Right lobe of liver (tissue), 6 donors: ENCODE results near the gene CYTH1. TPM values are rescaled to one million over a fixed set of nuclear protein-coding genes. Genes with fewer than 3 reads are reported as not detected.

Source experiments
- ATAC-seq, 4 donors: fragments of 200-7000 bp; cut with Tn5 transposase; one replicate each; pipeline ENCODE4 v1.9.1; 2020; ENCODE audit warnings: mild to moderate bottlenecking in 4 of 4, moderate library complexity in 4 of 4
- DNase-seq, 3 donors: peaks; one replicate each; pipeline ENCODE4 v3.0.0-alpha.2; 2020
- H3K27ac ChIP-seq, 3 donors: fragments of 200-600 bp; one replicate each; pipeline ENCODE4 v1.8.0; 2022
- H3K27me3 ChIP-seq, 2 donors: fragments of 200-600 bp; one replicate each; pipeline ENCODE4 v1.8.0; 2022
- H3K36me3 ChIP-seq, 4 donors: fragments of 200-600 bp; sonication (generic) in 1 of 4; one replicate each; pipeline versions ENCODE4 v1.5.1 to v1.8.0; 2017 to 2022; ENCODE audit warnings: control low read depth in 1 of 4
- H3K4me1 ChIP-seq, 4 donors: fragments of 200-600 bp; sonication (generic) in 1 of 4; one replicate each; pipeline versions ENCODE4 v1.5.1 to v1.8.0; 2017 to 2022; ENCODE audit warnings: control low read depth in 1 of 4
- H3K4me3 ChIP-seq, 3 donors: fragments of 200-600 bp; one replicate each; pipeline ENCODE4 v1.8.0; 2022
- H3K9me3 ChIP-seq, 4 donors: fragments of 200-600 bp; sonication (generic) in 1 of 4; one replicate each; pipeline versions ENCODE4 v1.5.1 to v1.8.0; 2017 to 2022; ENCODE audit warnings: control low read depth in 1 of 4
- POLR2A ChIP-seq: fragments of 450-650 bp; IDR thresholded peaks from one replicate; pipeline ENCODE4 v1.6.1; 2017; ENCODE audit warnings: antibody characterized with exemption, mild to moderate bottlenecking
- WGBS: methylation state at CpG from one replicate; pipeline ENCODE4 v1.1.6; 2018; ENCODE audit warnings: low coverage, low lambda C conversion rate; ENCODE audit not compliant: insufficient coverage; ENCODE audit errors: missing lambda C conversion rate; 5-methylcytosine and 5-hydroxymethylcytosine counted together
- intact Hi-C, 2 donors: fragments of 100-400 bp; cut with DNase I; formaldehyde crosslinking; loops; one replicate each; pipeline versions ENCODE4 v1.11.2 to v1.14.1; 2022
- total RNA-seq, 6 experiments: library from RNA; depleted of rRNA in 2 of 6; stranded (reverse); fragments of >200 nt in 2 of 6; fragmentation: NEBNext Ultra II Directional in 3 of 6; extraction: Animal tissue kit (Norgen Biotek cat#: 25700) in 3 of 6; gene quantifications; one replicate each; pipeline versions ENCODE4 v1.1.0 to v1.2.4, GENCODE V29; 2016 to 2023
- TF ChIP-seq, protein P1 (sequence below), 4 donors: fragments of 200-600 bp in 3 of 4; fragments of 450-650 bp in 1 of 4; IDR thresholded peaks; one replicate each; pipeline versions ENCODE4 v1.5.1 to v1.8.0; 2016 to 2022; ENCODE audit warnings: antibody characterized with exemption in 4 of 4, mild to moderate bottlenecking in 2 of 4
- donor health status: DM: no; HTN: yes; CAD: no.
- donor health status: DM: no; HTN: no; CAD: no.
- donor health status: DM: no; HTN: no; CAD: no.
- donor health status: DM: no; HTN: yes; CAD: no.
- donor health status: DM: no; HTN: yes; CAD: no.

Gene CYTH1
- total RNA-seq, 6 experiments from 2014 or later, result 14.8 to 46.2 (median 28.8) TPM

DNA sequence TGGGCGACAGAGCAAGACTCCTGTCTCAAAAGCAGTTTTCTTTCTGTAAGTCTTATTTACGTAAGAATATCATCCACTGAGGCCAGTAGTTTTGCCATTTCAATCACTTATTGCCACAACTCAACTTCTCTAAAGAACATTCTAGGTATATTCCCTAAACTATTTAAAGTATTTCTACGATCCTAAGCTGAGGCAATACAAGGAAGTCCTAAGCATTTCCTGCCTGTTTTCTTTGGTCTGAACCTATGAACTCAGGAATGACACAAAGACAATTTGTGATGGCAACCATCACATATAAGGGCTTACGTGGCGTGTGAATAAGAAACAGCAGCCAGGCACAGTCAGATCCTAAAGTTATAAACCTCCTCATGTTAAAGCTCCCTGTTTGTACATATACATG is 44.3 kb upstream of the CYTH1 start:
- no peaks in the 10 kb centered on the region for H3K9me3 ChIP-seq
- intact Hi-C loops, result no loop called here
- H3K27me3 ChIP-seq, result no peaks in the 10 kb centered on the region
- H3K36me3 ChIP-seq, result peaks cover 0 to 84% (median 28%) of the 10 kb centered on the region in 4 donors
- H3K27ac ChIP-seq, result no peak overlapping the region
- peak in 1 of 4 donors; percentile 19 for ATAC-seq
- WGBS, result 69% methylated on average over 5 of the region's 5 CpGs
- TF ChIP-seq, protein P1, sequence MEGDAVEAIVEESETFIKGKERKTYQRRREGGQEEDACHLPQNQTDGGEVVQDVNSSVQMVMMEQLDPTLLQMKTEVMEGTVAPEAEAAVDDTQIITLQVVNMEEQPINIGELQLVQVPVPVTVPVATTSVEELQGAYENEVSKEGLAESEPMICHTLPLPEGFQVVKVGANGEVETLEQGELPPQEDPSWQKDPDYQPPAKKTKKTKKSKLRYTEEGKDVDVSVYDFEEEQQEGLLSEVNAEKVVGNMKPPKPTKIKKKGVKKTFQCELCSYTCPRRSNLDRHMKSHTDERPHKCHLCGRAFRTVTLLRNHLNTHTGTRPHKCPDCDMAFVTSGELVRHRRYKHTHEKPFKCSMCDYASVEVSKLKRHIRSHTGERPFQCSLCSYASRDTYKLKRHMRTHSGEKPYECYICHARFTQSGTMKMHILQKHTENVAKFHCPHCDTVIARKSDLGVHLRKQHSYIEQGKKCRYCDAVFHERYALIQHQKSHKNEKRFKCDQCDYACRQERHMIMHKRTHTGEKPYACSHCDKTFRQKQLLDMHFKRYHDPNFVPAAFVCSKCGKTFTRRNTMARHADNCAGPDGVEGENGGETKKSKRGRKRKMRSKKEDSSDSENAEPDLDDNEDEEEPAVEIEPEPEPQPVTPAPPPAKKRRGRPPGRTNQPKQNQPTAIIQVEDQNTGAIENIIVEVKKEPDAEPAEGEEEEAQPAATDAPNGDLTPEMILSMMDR (IDR thresholded peaks at IDR 0.05), result no peak
- no peak for TF ChIP-seq POLR2A
- no peak for DNase-seq
- H3K4me3 ChIP-seq, result no peak overlapping the region
- no peaks in the 10 kb centered on the region for H3K4me1 ChIP-seq

DNA sequence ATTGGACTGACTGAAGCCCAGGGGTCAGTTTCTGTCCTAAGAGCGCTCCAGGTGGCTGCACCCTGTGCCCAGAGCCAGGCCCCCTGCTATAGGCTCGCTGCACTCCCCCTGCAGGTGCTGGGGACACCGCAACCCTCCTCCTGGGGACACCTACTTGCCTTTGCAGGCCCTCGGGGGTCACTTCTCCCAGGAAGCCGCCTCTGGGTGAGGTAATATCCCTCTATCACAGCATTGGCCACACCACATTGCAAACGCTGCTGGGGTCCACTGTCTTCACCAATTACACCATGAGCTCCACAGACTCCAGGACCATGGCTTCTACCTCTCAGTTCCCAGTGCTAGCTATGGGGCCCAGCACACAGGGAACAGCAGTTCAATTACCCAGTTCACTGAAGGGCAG is 43.6 kb upstream of the CYTH1 start:
- TF ChIP-seq, protein P1 (IDR thresholded peaks at IDR 0.05), result no peak
- TF ChIP-seq POLR2A, result no peak
- H3K27ac ChIP-seq, result no peak overlapping the region
- no peaks in the 10 kb centered on the region for H3K4me1 ChIP-seq
- H3K4me3 ChIP-seq, result no peak overlapping the region
- WGBS, result 91% methylated on average over 5 of the region's 6 CpGs
- no peaks in the 10 kb centered on the region for H3K27me3 ChIP-seq
- H3K36me3 ChIP-seq, result peaks cover 0 to 84% (median 28%) of the 10 kb centered on the region in 4 donors
- DNase-seq, result no peak
- no peaks in the 10 kb centered on the region for H3K9me3 ChIP-seq
- intact Hi-C loops, result no loop called here
- no peak for ATAC-seq

DNA sequence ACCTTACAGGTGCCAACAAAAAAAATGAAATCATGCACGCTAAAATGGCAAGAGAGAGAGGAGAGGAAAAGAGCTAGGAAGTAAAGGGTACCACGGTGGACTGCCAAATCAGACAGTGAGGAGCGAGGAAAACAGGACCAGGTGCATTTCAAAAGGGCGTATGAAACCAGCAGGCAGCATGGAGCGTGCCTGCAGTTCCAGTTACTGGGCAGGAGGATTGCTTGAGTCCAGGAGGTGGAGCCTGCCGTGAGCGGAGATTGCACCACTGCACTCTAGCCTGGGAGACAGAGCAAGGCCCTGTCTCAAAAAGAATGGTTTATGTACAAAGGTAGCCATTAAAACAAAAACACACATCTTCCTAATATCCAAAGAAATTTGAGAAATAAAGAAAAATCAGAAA is 42.2 kb upstream of the CYTH1 start:
- no peak for DNase-seq
- TF ChIP-seq, protein P1 (IDR thresholded peaks at IDR 0.05), result peak in 1 of 4 donors; percentile 5
- no peak for TF ChIP-seq POLR2A
- no peaks in the 10 kb centered on the region for H3K9me3 ChIP-seq
- intact Hi-C loops, result no loop called here
- peaks cover 3 to 86% (median 37%) of the 10 kb centered on the region in 4 donors for H3K36me3 ChIP-seq
- no peaks in the 10 kb centered on the region for H3K27me3 ChIP-seq
- 86% methylated on average over 2 of the region's 7 CpGs for WGBS
- H3K27ac ChIP-seq, result no peak overlapping the region
- no peak overlapping the region for H3K4me3 ChIP-seq
- H3K4me1 ChIP-seq, result no peaks in the 10 kb centered on the region
- ATAC-seq, result peak in 1 of 4 donors; percentile 76

DNA sequence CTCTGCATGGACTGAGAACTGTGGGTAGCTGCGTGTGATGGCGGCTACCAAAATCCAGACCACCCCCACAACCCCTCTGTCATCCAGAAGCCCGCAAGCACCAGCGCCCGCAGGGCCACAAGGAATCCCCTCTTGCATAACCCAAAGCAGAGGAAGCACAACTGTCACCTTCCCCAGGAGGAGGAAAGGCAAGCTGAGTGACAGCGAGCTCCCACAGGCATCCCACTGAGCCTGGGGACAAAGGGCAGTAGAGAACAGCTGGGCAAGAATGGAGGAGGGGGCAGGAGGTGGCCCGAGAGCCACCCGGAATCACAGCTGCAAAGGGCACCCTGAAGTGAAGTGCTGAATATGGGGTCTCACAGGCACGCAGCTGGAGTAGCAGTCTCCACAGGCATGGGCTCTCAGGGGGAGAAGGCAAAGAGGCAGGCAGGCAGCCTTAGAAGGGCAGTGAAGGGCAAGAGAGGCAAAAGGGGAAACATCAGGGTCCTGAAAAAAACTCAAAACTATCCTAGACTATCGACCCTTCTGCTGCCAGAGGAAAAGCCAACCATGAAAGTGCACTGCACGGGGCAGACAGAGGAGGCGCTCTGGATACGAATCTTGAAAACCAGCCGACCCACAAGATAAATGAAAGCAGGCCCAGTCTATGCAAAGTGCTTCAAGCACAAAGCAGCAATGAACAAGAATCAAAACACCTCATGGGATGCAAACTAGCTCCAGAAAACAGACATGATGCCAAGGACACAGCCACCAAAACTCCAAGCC is 41.4 kb upstream of the CYTH1 start:
- DNase-seq (no peak), ATAC-seq (no peak)
- peaks cover 3 to 86% (median 38%) of the 10 kb centered on the region in 4 donors for H3K36me3 ChIP-seq
- 88% methylated on average over 7 of the region's 14 CpGs for WGBS
- H3K4me3 ChIP-seq, result no peak overlapping the region
- H3K27me3 ChIP-seq, result no peaks in the 10 kb centered on the region
- no peaks in the 10 kb centered on the region for H3K4me1 ChIP-seq
- intact Hi-C loops, result no loop called here
- H3K27ac ChIP-seq, result no peak overlapping the region
- no peaks in the 10 kb centered on the region for H3K9me3 ChIP-seq
- TF ChIP-seq, protein P1 (IDR thresholded peaks at IDR 0.05), result no peak
- TF ChIP-seq POLR2A, result no peak
